SK-N-SH (cell line): ENCODE results near the gene DYNC2H1. TPM values are rescaled to one million over a fixed set of nuclear protein-coding genes. Genes with fewer than 3 reads are reported as not detected.

Experiments
- CTCF ChIA-PET: fragments of 300-600, 350-600 bp; formaldehyde crosslinking; extraction: SDS; loops from one replicate; lab custom pipeline; 2021; lab: Yijun Ruan, JAX
- POLR2A ChIA-PET: fragments of 350-600 bp; sonication (Branson Sonifier 250); formaldehyde crosslinking; extraction: SDS; loops from one replicate; lab custom pipeline; 2020; ENCODE audit warnings: antibody characterized with exemption, inconsistent platforms; lab: Yijun Ruan, JAX
- DNase-seq: peaks from one replicate; pipeline ENCODE4 v3.0.0; 2012
- H2AFZ ChIP-seq: fragments of 200-600 bp; sonication (generic); 2 replicates; pipeline ENCODE4 v1.8.1; 2016; ENCODE audit warnings: antibody characterized with exemption, mild to moderate bottlenecking, low read depth
- H3F3A ChIP-seq: fragments of 200-600 bp; sonication (generic); replicated peaks from 2 replicates; pipeline ENCODE3; 2016; ENCODE audit warnings: antibody characterized with exemption, mild to moderate bottlenecking; ENCODE audit not compliant: insufficient read depth
- H3K27ac ChIP-seq, 2 experiments: fragments of 200-500 bp in 1 of 2; fragments of 200-600 bp in 1 of 2; sonication (Bioruptor generic) in 1 of 2; sonication (generic), shearing (Covaris generic) in 1 of 2; 2 replicates each; pipeline versions ENCODE4 v1.5.1 to v1.6.1; 2014 to 2016; ENCODE audit warnings: low read depth in 2 of 2, inconsistent platforms in 1 of 2, low read length in 1 of 2, mild to moderate bottlenecking in 1 of 2, mixed read lengths in 1 of 2
- H3K27me3 ChIP-seq: fragments of 200-600 bp; sonication (generic), shearing (Covaris generic); 2 replicates; pipeline ENCODE4 v1.6.1; 2016; ENCODE audit warnings: mixed run types; ENCODE audit not compliant: insufficient read depth
- H3K36me3 ChIP-seq, 2 experiments: fragments of 200-500 bp in 1 of 2; fragments of 200-600 bp in 1 of 2; sonication (Bioruptor generic) in 1 of 2; sonication (generic) in 1 of 2; replicated peaks in 1 of 2; 2 replicates each; pipeline versions ENCODE3 to v1.5.1; 2014 to 2016; ENCODE audit warnings: low read length in 1 of 2, mild to moderate bottlenecking in 1 of 2; ENCODE audit not compliant: insufficient read depth in 2 of 2, control insufficient read depth in 1 of 2
- H3K4me1 ChIP-seq, 2 experiments: fragments of 200-500 bp in 1 of 2; fragments of 200-600 bp in 1 of 2; sonication (Bioruptor generic) in 1 of 2; sonication (generic), shearing (Covaris generic) in 1 of 2; 2 replicates each; pipeline versions ENCODE4 v1.5.1 to v1.6.1; 2014 to 2016; ENCODE audit warnings: low read depth in 1 of 2, low read length in 1 of 2, mixed run types in 1 of 2; ENCODE audit not compliant: insufficient read depth in 2 of 2, control insufficient read depth in 1 of 2
- H3K4me2 ChIP-seq: fragments of 200-600 bp; sonication (generic), shearing (Covaris generic); 2 replicates; pipeline ENCODE4 v1.6.1; 2017; ENCODE audit warnings: mixed run types
- H3K4me3 ChIP-seq, 2 experiments: fragments of 200-500 bp in 1 of 2; fragments of 200-600 bp in 1 of 2; sonication (Bioruptor generic) in 1 of 2; sonication (generic), shearing (Covaris generic) in 1 of 2; 2 replicates each; pipeline versions ENCODE4 v1.5.1 to v1.8.1; 2014 to 2016; ENCODE audit warnings: low read depth in 2 of 2, inconsistent platforms in 1 of 2, low read length in 1 of 2, mild to moderate bottlenecking in 1 of 2, mixed read lengths in 1 of 2, moderate library complexity in 1 of 2
- H3K79me2 ChIP-seq: fragments of 200-600 bp; sonication (generic); 2 replicates; pipeline ENCODE4 v1.8.1; 2017; ENCODE audit warnings: mild to moderate bottlenecking; ENCODE audit not compliant: insufficient read depth
- H3K9ac ChIP-seq: fragments of 200-600 bp; sonication (generic); 2 replicates; pipeline ENCODE4 v1.6.1; 2017; ENCODE audit warnings: mixed run types
- H3K9me2 ChIP-seq: fragments of 200-600 bp; sonication (generic); 2 replicates; pipeline ENCODE4 v1.6.1; 2017; ENCODE audit warnings: mixed run types
- H3K9me3 ChIP-seq: fragments of 200-600 bp; sonication (generic); 2 replicates; pipeline ENCODE4 v1.6.1; 2017; ENCODE audit warnings: mixed run types, mild to moderate bottlenecking, moderate library complexity
- H4K20me1 ChIP-seq: fragments of 200-600 bp; sonication (generic); 2 replicates; pipeline ENCODE4 v1.6.1; 2017; ENCODE audit warnings: mild to moderate bottlenecking, mixed run types; ENCODE audit not compliant: insufficient read depth
- CHD2 ChIP-seq: fragments of 150-350 bp; IDR thresholded peaks from 2 replicates; pipeline ENCODE4 v1.6.1; 2018; ENCODE audit warnings: low read length; ENCODE audit not compliant: partially characterized antibody
- CTCF ChIP-seq: fragments of 200-600 bp; sonication (generic); IDR thresholded peaks from 2 replicates; pipeline ENCODE4 v1.6.1; 2017; ENCODE audit warnings: antibody characterized with exemption, mild to moderate bottlenecking, moderate library complexity
- EZH2phosphoT487 ChIP-seq: fragments of 200-600 bp; sonication (generic); IDR thresholded peaks from 2 replicates; pipeline ENCODE4 v1.6.1; 2017; ENCODE audit warnings: low read depth, mixed run types, mild to moderate bottlenecking, antibody characterized with exemption, moderate library complexity, borderline replicate concordance
- NRF1 ChIP-seq: IDR thresholded peaks from 2 replicates; pipeline ENCODE4 v1.6.1; 2012; ENCODE audit warnings: low read depth, mild to moderate bottlenecking, low read length
- PBX3 ChIP-seq: IDR thresholded peaks from 2 replicates; pipeline ENCODE4; 2012
- RAD21 ChIP-seq: IDR thresholded peaks from 2 replicates; pipeline ENCODE4 v1.6.1; 2012; ENCODE audit warnings: mild to moderate bottlenecking, low read length
- RXRA ChIP-seq: IDR thresholded peaks from 2 replicates; pipeline ENCODE4 v1.4.0; 2012; ENCODE audit warnings: low read depth, mild to moderate bottlenecking, borderline replicate concordance
- SMC3 ChIP-seq: IDR thresholded peaks from 2 replicates; pipeline ENCODE4 v1.6.1; 2012; ENCODE audit warnings: low read depth, low read length, improper control_type of control experiment
- USF2 ChIP-seq: fragments of 150-350 bp; IDR thresholded peaks from 2 replicates; pipeline ENCODE4 v1.6.1; 2017; ENCODE audit warnings: antibody characterized with exemption, low read length, low read depth, borderline replicate concordance
- ZBTB33 ChIP-seq: IDR thresholded peaks from 2 replicates; pipeline ENCODE4 v1.4.0; 2012; ENCODE audit warnings: low read depth, borderline replicate concordance
- WGBS: methylation state at CpG from one replicate; pipeline ENCODE4 v1.1.6; 2017; ENCODE audit warnings: low lambda C conversion rate; 5-methylcytosine and 5-hydroxymethylcytosine counted together
- polyA plus RNA-seq, 3 experiments: library from polyadenylated mRNA; depleted of rRNA; stranded (reverse); fragments of >200 nt; gene quantifications; 2 replicates each; pipeline ENCODE4 v1.2.3, GENCODE V29; 2012

The DYNC2H1 gene
- polyA plus RNA-seq, 1 of the 3 experiments (the other 2 are of a cell fraction), result 15.3 TPM

- no peak for TF ChIP-seq SMC3
- TF ChIP-seq ZBTB33, result no peak
- no peak for TF ChIP-seq USF2
- TF ChIP-seq CHD2, result no peak
- no peak for TF ChIP-seq NRF1
- TF ChIP-seq EZH2phosphoT487, result no peak
Measured at GRCh38 chr11:103420593-103420992, 311.4 kb downstream of the DYNC2H1 start (continued).

- Histone ChIP-seq H3K9ac (no peak overlapping the region; the same call in 1 of the 2 replicates), H3K9me2 (no peaks in the 10 kb centered on the region), H2AFZ (no peak overlapping the region), H4K20me1 (no peaks in the 10 kb centered on the region), H3K27ac (peak overlapping the region in 1 of 2 experiments; percentile 28; a peak in 2 of 4 replicates), H3K36me3 (no peaks in the 10 kb centered on the region), H3K27me3 (no peaks in the 10 kb centered on the region), H3K4me2 (no peak overlapping the region), H3F3A (no peaks in the 10 kb centered on the region), H3K4me1 (peaks cover 3 to 4% of the 10 kb centered on the region in 2 experiments; a peak in 2 of 4 replicates), H3K4me3 (no peak overlapping the region), H3K79me2 (no peaks in the 10 kb centered on the region), H3K9me3 (no peaks in the 10 kb centered on the region)
- ChIA-PET CTCF (no interaction called here), POLR2A (no interaction called here)
- TF ChIP-seq RAD21, result no peak
- TF ChIP-seq PBX3, result peak; percentile 50
- peak; percentile 9; the same call in 1 of the 2 replicates for TF ChIP-seq CTCF
- no peak for TF ChIP-seq RXRA
- 86% methylated on average over 6 of the region's 6 CpGs for WGBS
- DNase-seq, result no peak
Measured at GRCh38 chr11:103433386-103434072, 324.3 kb downstream of the DYNC2H1 start.
